Right atrium auricular region (tissue), 2 donors: Measurements from ENCODE around the gene R3HDML. TPM values are rescaled to one million over a fixed set of nuclear protein-coding genes. Genes with fewer than 3 reads are reported as not detected.

Experiments
- DNase-seq: peaks from one replicate; pipeline ENCODE4 v3.0.0-alpha.2; 2019; ENCODE audit warnings: low spot score
- H3K27ac ChIP-seq, 2 donors: fragments of 200-600 bp; sonication (generic); 1 replicate in 1 of 2; 2 replicates in 1 of 2; pipeline ENCODE4 v1.5.1; 2016 to 2019
- H3K27me3 ChIP-seq, 2 donors: fragments of 200-600 bp; sonication (generic); one replicate each; pipeline versions ENCODE4 v1.5.1 to v1.6.0; 2017 to 2019
- H3K36me3 ChIP-seq: fragments of 200-600 bp; sonication (generic); one replicate; pipeline ENCODE4 v1.5.1; 2016
- H3K4me1 ChIP-seq, 2 donors: fragments of 200-600 bp; sonication (generic); one replicate each; pipeline versions ENCODE4 v1.5.1 to v1.6.0; 2017 to 2019
- H3K4me3 ChIP-seq, 2 donors: fragments of 200-600 bp; sonication (generic); 1 replicate in 1 of 2; 2 replicates in 1 of 2; pipeline ENCODE4 v1.5.1; 2017 to 2019; ENCODE audit warnings: mild to moderate bottlenecking in 1 of 2, moderate library complexity in 1 of 2
- H3K9me3 ChIP-seq, 2 donors: fragments of 200-600 bp; sonication (generic); one replicate each; pipeline ENCODE4 v1.5.1; 2019
- CTCF ChIP-seq, 2 donors: fragments of 200-600 bp; sonication (generic); IDR thresholded peaks; one replicate each; pipeline ENCODE4 v1.5.1; 2019; ENCODE audit warnings: antibody characterized with exemption in 2 of 2
- total RNA-seq, 2 donors: library from RNA; depleted of rRNA; stranded (reverse); fragments of >200 nt; gene quantifications; one replicate each; pipeline ENCODE4 v1.1.0, GENCODE V29; 2016

Gene R3HDML
- total RNA-seq, 2 donors from 2014 or later: not detected

GRCh38 chr20:44394702-44395460 lies 58.0 kb downstream of the R3HDML start:
- H3K9me3 ChIP-seq: no peaks in the 10 kb centered on the region
- H3K27ac ChIP-seq: no peak overlapping the region
- H3K36me3 ChIP-seq: no peaks in the 10 kb centered on the region
- H3K4me3 ChIP-seq: no peak overlapping the region
- no peaks in the 10 kb centered on the region for H3K27me3 ChIP-seq
- DNase-seq: no peak
- TF ChIP-seq CTCF (IDR thresholded peaks at IDR 0.05): no peak
- H3K4me1 ChIP-seq: no peaks in the 10 kb centered on the region

- H3K27ac ChIP-seq: no peak overlapping the region
- no peaks in the 10 kb centered on the region for H3K4me1 ChIP-seq
- DNase-seq: no peak
- TF ChIP-seq CTCF (IDR thresholded peaks at IDR 0.05): no peak
- no peaks in the 10 kb centered on the region for H3K9me3 ChIP-seq
- no peaks in the 10 kb centered on the region for H3K36me3 ChIP-seq
- no peaks in the 10 kb centered on the region for H3K27me3 ChIP-seq
- H3K4me3 ChIP-seq: no peak overlapping the region
These were observed 58.9 kb downstream of the R3HDML start for GRCh38 chr20:44395461-44396340.

- Histone ChIP-seq H3K9me3 (no peaks in the 10 kb centered on the region), H3K4me3 (no peak overlapping the region), H3K36me3 (no peaks in the 10 kb centered on the region), H3K27me3 (no peaks in the 10 kb centered on the region), H3K27ac (no peak overlapping the region), H3K4me1 (no peaks in the 10 kb centered on the region)
- DNase-seq: no peak
- no peak for TF ChIP-seq CTCF (IDR thresholded peaks at IDR 0.05)
These were observed 59.7 kb downstream of the R3HDML start for GRCh38 chr20:44396369-44397130.

GRCh38 chr20:44398335-44398734 lies 61.5 kb downstream of the R3HDML start:
- TF ChIP-seq CTCF (IDR thresholded peaks at IDR 0.05): no peak
- Histone ChIP-seq H3K27me3 (no peaks in the 10 kb centered on the region), H3K36me3 (no peaks in the 10 kb centered on the region), H3K4me1 (no peaks in the 10 kb centered on the region), H3K9me3 (no peaks in the 10 kb centered on the region), H3K4me3 (no peak overlapping the region), H3K27ac (no peak overlapping the region)
- no peak for DNase-seq

- TF ChIP-seq CTCF (IDR thresholded peaks at IDR 0.05): no peak
- DNase-seq: no peak
- no peaks in the 10 kb centered on the region for H3K4me1 ChIP-seq
- no peaks in the 10 kb centered on the region for H3K27me3 ChIP-seq
- H3K9me3 ChIP-seq: no peaks in the 10 kb centered on the region
- H3K36me3 ChIP-seq: no peaks in the 10 kb centered on the region
- H3K27ac ChIP-seq: no peak overlapping the region
- H3K4me3 ChIP-seq: no peak overlapping the region
These were observed 62.6 kb downstream of the R3HDML start for GRCh38 chr20:44399446-44399845.
